ENCODE results near the gene ASCL3.
"Not testable (repeated sequence)": the region's sequence is repeated elsewhere in the genome, so short reads cannot be mapped to it uniquely, and the experiment has no call there.

Gene ASCL3, protein sequence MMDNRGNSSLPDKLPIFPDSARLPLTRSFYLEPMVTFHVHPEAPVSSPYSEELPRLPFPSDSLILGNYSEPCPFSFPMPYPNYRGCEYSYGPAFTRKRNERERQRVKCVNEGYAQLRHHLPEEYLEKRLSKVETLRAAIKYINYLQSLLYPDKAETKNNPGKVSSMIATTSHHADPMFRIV
- total RNA-seq, result 0 to 0.10 (median 0) reads per million in 9 experiments

DNA sequence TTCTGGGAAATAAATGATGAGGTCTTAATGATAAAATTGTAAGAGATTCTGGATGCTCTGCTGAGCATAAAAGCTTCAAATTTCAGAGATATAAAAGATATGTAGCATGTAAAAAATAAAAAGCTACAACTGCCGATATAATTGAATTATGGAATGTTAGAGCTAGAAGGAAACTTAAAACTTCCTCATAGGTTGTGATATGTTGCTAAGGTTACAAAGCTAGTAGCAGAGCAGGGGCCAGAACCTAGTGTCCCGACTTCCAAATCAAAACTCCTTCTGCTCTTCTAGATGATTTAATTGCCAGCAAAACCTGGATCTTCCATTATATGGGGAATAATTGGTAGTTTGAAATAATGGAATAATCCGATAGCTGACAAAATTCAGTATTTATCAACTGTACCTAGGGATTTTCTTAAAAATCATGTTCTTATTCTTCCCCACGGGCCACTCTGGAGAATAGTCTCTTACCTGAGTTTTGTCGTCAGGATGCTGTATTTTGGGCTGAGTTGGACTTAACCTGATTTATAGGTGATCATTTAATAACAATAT, at the start of gene ASCL3:
Gene ASCL3, minus strand, starts transcription at position 499 of the 549 bp plus-strand sequence. CDS start 4,855 bp downstream, outside the sequence.
- DNase-seq (no peak), ATAC-seq (replicated peaks) (no peak)
- Mint-ChIP-seq H3K9me3 (no peaks in the 10 kb centered on the region), H3K4me3 (no peak within 1 kb of the TSS), H3K27me3 (peaks cover 18 to 27% of the 10 kb centered on the region in 2 donors), H3K4me1 (ENCODE audit: low read depth in 2 of 2) (no peaks in the 10 kb centered on the region), H3K36me3 (ENCODE audit: insufficient read depth) (peaks cover 8% of the 10 kb centered on the region), H3K27ac (no peak within 1 kb of the TSS)

DNA sequence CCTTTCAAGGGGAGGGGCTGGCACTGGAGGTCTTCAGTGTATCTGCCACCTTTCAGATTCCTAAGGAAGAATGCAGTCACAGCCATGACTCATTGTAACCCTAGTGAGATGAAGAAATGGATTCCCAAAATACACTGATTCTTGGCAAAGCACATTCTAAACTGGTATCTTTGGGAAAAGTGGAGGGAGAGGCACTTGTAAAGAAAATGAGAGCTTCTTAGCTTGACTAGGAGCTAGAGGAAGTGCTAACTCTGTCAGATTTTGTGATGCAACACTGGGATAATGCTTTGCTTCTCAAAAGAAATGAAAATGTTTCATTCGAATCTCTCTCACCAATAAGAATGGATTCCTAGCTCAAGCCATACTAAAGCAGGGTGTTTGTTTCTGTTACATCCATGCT, 46.6 kb upstream of the ASCL3 start:
- H3K36me3 Mint-ChIP-seq (ENCODE audit: insufficient read depth), result no peaks in the 10 kb centered on the region
- no peaks in the 10 kb centered on the region for H3K4me1 Mint-ChIP-seq (ENCODE audit: low read depth in 2 of 2)
- no peak for ATAC-seq (replicated peaks)
- no peak for DNase-seq
- no peak overlapping the region for H3K4me3 Mint-ChIP-seq
- H3K9me3 Mint-ChIP-seq, result no peaks in the 10 kb centered on the region
- peak overlapping the region in 1 of 2 donors; percentile 46 for H3K27ac Mint-ChIP-seq
- peaks cover 8 to 22% of the 10 kb centered on the region in 2 donors for H3K27me3 Mint-ChIP-seq

DNA sequence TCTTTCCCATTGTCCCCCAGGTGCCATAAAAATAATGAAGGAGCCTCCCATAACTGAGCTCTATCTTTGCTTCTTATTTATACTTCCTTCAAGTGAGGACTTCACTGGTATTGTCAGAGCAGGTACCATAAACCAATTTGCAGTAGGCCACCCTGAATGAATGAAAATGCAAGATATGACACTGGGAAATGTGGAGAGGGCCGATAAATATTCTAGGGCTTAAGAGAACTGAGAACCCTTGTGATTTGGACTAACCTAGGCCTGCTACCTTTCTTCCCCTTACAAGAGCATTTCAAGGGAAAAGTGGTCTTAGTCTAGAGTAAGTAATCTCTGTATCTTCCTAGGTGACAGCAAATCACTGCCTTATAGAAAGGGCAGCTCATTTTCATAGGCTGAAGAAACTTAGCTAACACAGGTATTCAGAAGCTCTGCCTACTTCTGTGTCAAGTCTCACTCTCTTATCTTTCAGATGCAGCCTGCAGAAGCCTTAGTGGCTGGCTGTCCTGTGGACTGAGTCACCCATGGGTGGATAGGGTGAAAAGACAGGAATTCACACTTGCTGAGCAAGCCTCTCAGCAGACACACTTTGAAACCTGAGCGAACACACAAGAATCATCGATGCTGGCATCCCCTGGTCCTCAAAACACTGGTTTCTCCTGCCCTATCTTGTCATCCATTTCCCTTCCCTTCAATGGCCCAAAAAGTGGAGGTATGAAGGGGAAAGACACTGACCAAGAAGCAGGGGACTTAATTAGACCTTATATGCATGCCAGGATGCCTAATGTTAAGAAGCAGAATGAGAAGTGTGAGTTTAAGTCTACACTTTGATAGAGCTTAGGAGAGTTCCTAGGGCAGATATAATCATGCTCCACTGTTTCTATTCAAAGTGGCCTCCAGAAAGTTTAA, 45.8 kb upstream of the ASCL3 start:
- Mint-ChIP-seq H3K4me1 (ENCODE audit: low read depth in 2 of 2) (no peaks in the 10 kb centered on the region), H3K27ac (peak overlapping the region in 1 of 2 donors; percentile 46), H3K36me3 (ENCODE audit: insufficient read depth) (no peaks in the 10 kb centered on the region), H3K4me3 (no peak overlapping the region), H3K27me3 (peaks cover 8 to 22% of the 10 kb centered on the region in 2 donors), H3K9me3 (no peaks in the 10 kb centered on the region)
- ATAC-seq (replicated peaks) (no peak), DNase-seq (no peak)

DNA sequence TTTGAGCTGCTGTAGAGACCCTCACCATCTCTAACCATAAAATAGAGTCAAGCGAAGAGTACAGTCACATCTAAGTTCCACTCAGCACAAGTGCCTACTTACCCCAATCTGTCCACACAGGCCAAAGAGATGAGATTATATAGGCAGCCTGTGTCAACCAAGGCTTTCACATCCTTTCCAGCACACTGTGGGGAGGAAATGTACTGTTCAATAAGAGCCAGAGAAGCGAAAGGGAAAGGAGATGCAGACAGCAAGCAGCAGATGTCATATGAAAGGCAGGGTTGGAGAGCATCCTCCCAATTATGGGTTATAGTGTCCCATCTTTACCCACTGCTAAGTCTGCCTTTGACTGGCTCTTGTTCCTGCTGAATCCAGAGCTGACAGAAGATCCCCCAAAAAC, 44.6 kb upstream of the ASCL3 start:
- Mint-ChIP-seq H3K4me3 (no peak overlapping the region), H3K27me3 (peaks cover 8 to 22% of the 10 kb centered on the region in 2 donors), H3K4me1 (ENCODE audit: low read depth in 2 of 2) (no peaks in the 10 kb centered on the region), H3K27ac (no peak overlapping the region), H3K36me3 (ENCODE audit: insufficient read depth) (no peaks in the 10 kb centered on the region), H3K9me3 (no peaks in the 10 kb centered on the region)
- no peak for ATAC-seq (replicated peaks)
- no peak for DNase-seq

DNA sequence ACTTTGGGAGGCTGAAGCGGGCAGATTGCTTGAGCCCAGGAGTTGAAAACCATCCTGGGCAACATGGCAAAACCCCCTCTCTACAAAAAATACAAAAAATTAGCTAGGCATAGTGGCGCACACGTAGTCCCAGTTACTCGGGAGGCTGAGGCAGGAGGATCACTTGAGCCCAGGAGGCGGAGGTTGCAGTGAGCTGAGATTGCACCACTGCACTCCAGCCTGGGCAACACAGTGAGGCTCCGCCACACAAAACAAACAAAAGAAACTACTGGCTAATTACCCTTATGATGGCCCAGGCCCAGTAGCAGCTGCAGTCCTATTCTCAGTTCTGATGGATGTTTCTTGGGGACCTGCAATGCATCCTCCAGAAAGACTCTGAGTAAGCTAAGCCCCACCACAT, 44.0 kb upstream of the ASCL3 start:
- ATAC-seq (replicated peaks); H3K36me3 Mint-ChIP-seq (ENCODE audit: insufficient read depth); DNase-seq; H3K4me1 Mint-ChIP-seq (ENCODE audit: low read depth in 2 of 2); H3K27ac Mint-ChIP-seq; H3K4me3 Mint-ChIP-seq; H3K9me3 Mint-ChIP-seq: not testable (repeated sequence)
- peaks cover 8 to 22% of the 10 kb centered on the region in 2 donors for H3K27me3 Mint-ChIP-seq

DNA sequence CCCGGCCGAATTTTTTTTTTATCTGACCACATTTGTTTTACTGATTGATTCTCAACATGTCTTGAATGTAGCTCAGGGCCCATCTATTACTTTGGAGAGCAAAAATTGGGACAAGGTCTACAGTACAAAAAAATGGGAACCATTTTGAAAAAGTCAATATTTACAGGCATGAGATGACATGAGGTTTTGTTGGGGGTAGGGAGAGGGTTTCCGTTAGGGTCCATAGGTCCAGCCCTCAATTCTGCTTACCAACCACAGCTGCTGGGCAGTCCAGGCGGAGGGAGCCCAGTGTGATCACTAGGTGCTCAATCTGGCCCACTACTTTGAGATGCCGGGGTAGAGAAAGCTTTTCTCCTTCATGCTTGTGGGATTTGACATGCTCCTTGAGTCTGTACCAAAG, 42.6 kb upstream of the ASCL3 start:
- DNase-seq (no peak), ATAC-seq (replicated peaks) (no peak)
- Mint-ChIP-seq H3K9me3 (no peaks in the 10 kb centered on the region), H3K27me3 (peaks cover 8 to 22% of the 10 kb centered on the region in 2 donors), H3K4me3 (no peak overlapping the region), H3K4me1 (ENCODE audit: low read depth in 2 of 2) (no peaks in the 10 kb centered on the region), H3K36me3 (ENCODE audit: insufficient read depth) (no peaks in the 10 kb centered on the region), H3K27ac (no peak overlapping the region)

DNA sequence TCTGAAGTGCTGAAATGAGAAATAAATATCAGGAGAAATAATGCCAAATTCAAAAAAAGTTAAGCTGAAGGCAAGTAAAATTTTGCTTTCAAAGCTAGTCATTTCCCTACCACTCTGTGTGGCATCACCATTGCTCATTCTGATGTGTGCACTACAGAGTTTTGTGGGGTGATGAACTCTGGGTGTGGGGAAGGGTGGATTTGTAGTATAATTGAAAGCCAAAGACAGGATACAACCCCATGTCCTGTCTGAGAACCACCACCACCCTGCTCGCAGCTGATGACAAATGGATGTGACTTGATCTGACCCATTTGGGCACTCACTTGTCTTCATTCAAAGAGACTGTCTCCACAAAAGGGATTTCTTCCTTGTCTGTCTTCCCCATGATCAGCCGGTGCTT, 40.7 kb upstream of the ASCL3 start:
- Mint-ChIP-seq H3K27ac (no peak overlapping the region), H3K27me3 (peaks cover 0 to 14% of the 10 kb centered on the region in 2 donors), H3K4me3 (no peak overlapping the region), H3K9me3 (no peaks in the 10 kb centered on the region), H3K36me3 (ENCODE audit: insufficient read depth) (no peaks in the 10 kb centered on the region), H3K4me1 (ENCODE audit: low read depth in 2 of 2) (no peaks in the 10 kb centered on the region)
- ATAC-seq (replicated peaks) (no peak), DNase-seq (no peak)

DNA sequence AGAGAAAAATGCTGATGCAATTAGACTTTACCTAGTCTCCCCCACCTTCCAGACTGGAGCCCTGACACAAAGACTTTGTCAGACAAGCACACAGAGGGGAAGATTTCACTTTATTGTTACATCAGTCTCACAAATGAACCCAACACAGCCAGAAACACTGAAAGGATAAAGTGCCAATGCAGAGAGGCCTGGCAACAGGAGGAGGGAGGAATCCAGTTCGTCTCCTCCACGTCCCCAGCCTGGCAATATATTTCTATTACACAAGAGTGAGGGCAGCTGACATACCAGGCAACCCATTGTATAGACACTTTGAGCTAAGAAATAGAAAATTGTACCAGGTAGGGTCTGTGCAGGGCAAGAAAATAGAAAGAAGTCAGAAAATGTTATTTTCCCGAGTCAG, 37.7 kb upstream of the ASCL3 start:
- Mint-ChIP-seq H3K27ac (no peak overlapping the region), H3K27me3 (no peaks in the 10 kb centered on the region), H3K4me3 (no peak overlapping the region), H3K9me3 (no peaks in the 10 kb centered on the region), H3K4me1 (ENCODE audit: low read depth in 2 of 2) (no peaks in the 10 kb centered on the region), H3K36me3 (ENCODE audit: insufficient read depth) (no peaks in the 10 kb centered on the region)
- DNase-seq (no peak), ATAC-seq (replicated peaks) (no peak)

DNA sequence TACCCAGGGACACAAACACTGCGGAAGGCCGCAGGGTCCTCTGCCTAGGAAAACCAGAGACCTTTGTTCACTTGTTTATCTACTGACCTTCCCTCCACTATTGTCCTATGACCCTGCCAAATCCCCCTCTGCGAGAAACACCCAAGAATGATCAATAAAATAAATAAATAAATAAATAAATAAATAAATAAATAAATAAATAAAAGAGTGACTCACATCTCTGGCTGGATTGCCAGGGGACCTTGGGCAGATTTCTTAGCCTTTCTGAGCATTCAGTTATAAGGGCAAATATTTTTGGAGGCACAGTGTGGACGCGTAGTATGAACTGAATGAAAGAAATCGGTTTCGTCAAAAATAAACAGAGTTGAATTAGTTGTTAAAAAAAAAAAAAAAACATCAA, 36.5 kb upstream of the ASCL3 start:
- not testable (repeated sequence) for ATAC-seq (replicated peaks); H3K27ac Mint-ChIP-seq; H3K36me3 Mint-ChIP-seq (ENCODE audit: insufficient read depth); H3K4me1 Mint-ChIP-seq (ENCODE audit: low read depth in 2 of 2); DNase-seq; H3K27me3 Mint-ChIP-seq; H3K9me3 Mint-ChIP-seq; H3K4me3 Mint-ChIP-seq

DNA sequence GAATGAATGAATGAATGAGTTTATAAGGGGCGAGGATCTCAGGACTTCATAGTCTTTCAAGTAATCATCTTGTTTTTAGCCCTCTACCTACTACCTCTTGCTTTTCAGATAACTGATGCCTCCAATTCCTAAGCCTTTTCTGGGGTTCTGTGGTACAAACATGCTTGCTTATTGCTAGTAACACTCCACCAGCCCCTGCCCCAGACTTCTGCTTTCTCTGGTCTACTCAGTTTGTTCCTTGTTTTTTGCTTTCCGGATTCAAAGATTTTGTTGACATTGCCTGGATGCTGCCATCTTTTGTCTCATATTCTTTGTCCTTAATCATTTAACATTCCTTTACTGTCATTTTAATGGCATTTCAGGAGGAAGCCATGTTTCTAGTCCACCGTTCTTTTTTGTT, 30.3 kb upstream of the ASCL3 start:
- no peak for ATAC-seq (replicated peaks)
- DNase-seq, result no peak

DNA sequence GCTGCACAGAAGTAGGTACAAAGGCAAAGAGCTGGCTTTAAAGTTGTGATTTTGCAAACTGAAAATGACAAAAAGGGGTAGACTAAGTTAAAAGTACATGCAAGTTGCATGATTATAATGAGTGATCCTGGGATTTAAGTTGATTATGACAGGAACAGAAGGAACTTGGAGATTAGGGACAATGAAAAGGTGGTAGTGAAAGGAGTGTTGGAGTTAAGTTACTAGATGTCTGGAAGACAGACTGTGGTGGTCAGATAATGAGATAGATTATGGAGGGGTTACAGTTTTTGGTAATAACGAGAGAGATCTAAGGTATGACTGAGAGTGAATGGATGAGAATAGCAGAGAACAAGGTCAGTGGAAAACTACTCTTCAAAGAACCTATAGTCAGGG, 29.1 kb upstream of the ASCL3 start:
- Mint-ChIP-seq H3K4me3 (no peak overlapping the region), H3K27ac (no peak overlapping the region), H3K36me3 (ENCODE audit: insufficient read depth) (no peaks in the 10 kb centered on the region), H3K4me1 (ENCODE audit: low read depth in 2 of 2) (no peaks in the 10 kb centered on the region), H3K9me3 (no peaks in the 10 kb centered on the region), H3K27me3 (no peaks in the 10 kb centered on the region)
- no peak for ATAC-seq (replicated peaks)
- no peak for DNase-seq

More for the DNA sequence above, 30.3 kb upstream of the ASCL3 start:
- Mint-ChIP-seq H3K36me3 (ENCODE audit: insufficient read depth) (no peaks in the 10 kb centered on the region), H3K4me1 (ENCODE audit: low read depth in 2 of 2) (no peaks in the 10 kb centered on the region), H3K9me3 (no peaks in the 10 kb centered on the region), H3K4me3 (no peak overlapping the region), H3K27ac (peak overlapping the region in 1 of 2 donors; percentile 16), H3K27me3 (no peaks in the 10 kb centered on the region)

DNA sequence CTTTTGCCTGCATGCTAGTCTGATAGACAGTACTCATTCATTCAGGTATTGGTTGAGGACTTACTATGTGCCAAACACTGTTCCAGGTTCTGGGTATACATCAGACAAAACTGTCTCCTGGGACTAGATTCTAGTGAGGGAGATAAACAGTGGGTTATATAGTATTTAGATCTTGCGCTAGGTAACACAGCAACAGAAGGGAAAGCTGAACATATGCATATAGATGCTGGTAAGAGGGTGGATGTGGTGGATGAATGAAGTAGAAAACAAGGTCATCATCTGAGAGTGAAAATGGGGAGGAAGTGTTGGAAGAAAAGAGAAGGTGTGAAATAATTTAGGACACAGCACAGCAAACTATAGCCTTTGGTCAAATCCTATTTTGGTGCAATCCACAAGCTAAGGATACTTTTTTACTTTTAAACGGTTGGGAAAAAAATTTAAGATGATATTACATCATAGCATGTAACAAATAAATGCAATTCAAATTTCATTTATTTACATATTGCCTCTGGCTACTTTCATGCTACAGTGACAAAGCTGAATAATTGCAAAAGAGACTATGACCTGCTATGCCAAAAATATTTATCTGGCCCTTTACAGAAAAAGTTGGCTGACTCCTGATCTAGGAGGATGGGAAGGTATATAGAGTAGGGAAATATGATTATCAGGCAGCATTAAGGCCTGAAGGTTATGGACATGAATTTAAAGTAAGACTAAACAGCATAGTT, 28.5 kb upstream of the ASCL3 start:
- no peak overlapping the region for H3K27ac Mint-ChIP-seq
- no peaks in the 10 kb centered on the region for H3K9me3 Mint-ChIP-seq
- H3K4me3 Mint-ChIP-seq, result no peak overlapping the region
- DNase-seq, result no peak
- H3K4me1 Mint-ChIP-seq (ENCODE audit: low read depth in 2 of 2), result no peaks in the 10 kb centered on the region
- no peaks in the 10 kb centered on the region for H3K27me3 Mint-ChIP-seq
- no peaks in the 10 kb centered on the region for H3K36me3 Mint-ChIP-seq (ENCODE audit: insufficient read depth)
- no peak for ATAC-seq (replicated peaks)

DNA sequence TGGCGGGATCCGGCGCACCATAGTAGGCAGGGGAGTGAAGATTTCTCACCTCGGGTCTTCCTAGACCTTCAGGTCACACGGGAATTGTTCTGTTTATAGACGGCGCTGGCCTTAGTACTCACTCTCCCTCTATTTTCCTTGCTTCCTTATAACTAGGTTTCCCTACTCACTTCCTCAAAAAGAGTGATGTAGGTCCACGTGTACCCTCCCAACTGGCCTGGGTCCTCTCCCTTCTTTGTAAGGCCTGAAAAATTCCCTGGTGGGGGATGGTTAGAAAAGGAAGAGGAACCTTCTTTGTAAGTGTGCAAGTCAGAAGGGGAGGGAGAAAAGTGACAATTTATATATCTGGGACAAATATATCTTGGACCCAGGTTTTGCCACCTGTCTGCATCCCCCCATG, 24.4 kb upstream of the ASCL3 start:
- peaks cover 6% of the 10 kb centered on the region for H3K36me3 Mint-ChIP-seq (ENCODE audit: insufficient read depth)
- ATAC-seq (replicated peaks), result no peak

More for the DNA sequence above, 24.4 kb upstream of the ASCL3 start:
- no peak overlapping the region for H3K4me3 Mint-ChIP-seq
- no peak overlapping the region for H3K27ac Mint-ChIP-seq
- peaks cover 13 to 24% of the 10 kb centered on the region in 2 donors for H3K4me1 Mint-ChIP-seq (ENCODE audit: low read depth in 2 of 2)
- no peaks in the 10 kb centered on the region for H3K27me3 Mint-ChIP-seq
- H3K9me3 Mint-ChIP-seq, result no peaks in the 10 kb centered on the region
- DNase-seq, result no peak

Measured in effector memory CD8-positive, alpha-beta T cell (primary cell).